Activated CD8-positive, alpha-beta memory T cell treated with anti-CD3 and anti-CD28 coated beads, Interleukin-2, amount 50 U/mL, for 48 hours (primary cell): ENCODE data around the gene IMPG2.

Experiments
- DNase-seq: peaks from one replicate; pipeline ENCODE4 v3.0.0-alpha.2; 2020

The IMPG2 gene

GRCh38 chr3:101179637-101180036 is 140.7 kb downstream of the IMPG2 start:
- no peak for DNase-seq

- DNase-seq = no peak
Observed at GRCh38 chr3:101177577-101177976, 142.8 kb downstream of the IMPG2 start.
